ENCODE measurements around the gene SVOPL. TPM values are rescaled to one million over a fixed set of nuclear protein-coding genes. Genes with fewer than 3 reads are reported as not detected.
A peak's percentile ranks its signal among the peaks of the same experiment; 100 is the strongest.
"Not testable (repeated sequence)": the region's sequence is repeated elsewhere in the genome, so short reads cannot be mapped to it uniquely, and the experiment has no call there.

Gene SVOPL, protein sequence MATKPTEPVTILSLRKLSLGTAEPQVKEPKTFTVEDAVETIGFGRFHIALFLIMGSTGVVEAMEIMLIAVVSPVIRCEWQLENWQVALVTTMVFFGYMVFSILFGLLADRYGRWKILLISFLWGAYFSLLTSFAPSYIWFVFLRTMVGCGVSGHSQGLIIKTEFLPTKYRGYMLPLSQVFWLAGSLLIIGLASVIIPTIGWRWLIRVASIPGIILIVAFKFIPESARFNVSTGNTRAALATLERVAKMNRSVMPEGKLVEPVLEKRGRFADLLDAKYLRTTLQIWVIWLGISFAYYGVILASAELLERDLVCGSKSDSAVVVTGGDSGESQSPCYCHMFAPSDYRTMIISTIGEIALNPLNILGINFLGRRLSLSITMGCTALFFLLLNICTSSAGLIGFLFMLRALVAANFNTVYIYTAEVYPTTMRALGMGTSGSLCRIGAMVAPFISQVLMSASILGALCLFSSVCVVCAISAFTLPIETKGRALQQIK
- not detected in 2 replicates for total RNA-seq (2014; rRNA removed; shearing (Covaris generic))

DNA sequence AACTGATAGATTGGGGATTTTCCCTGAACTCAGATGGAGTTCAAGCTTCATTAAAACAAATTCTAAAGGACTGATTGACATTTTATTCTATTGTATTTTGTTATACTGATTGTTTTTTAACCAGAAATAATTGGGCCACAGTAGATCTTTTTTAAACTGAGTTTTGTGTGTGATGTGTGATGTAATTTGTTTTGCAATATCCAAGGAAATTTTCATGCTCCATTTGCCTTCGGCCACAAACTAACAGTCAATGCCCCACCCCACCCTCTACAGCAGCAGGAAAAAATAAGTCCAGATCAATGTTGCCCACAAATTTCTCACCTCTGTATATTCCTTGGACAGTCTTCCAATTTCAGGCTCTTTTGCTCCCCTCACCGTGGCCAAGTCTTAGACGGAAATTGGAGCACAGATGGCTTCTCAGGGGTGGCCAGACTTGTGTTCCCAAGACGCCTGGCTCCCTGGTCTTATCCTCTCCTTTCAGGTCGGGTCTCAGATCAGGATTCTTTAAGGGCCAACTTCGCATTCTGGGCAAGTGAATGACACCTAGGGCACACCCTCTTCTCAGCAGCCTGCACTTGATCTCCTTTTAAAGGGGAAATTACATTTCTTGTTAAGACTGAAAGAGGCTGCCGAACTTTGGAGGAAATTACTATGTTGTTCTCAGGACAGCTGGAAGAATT lies at the start of gene SVOPL:
Gene SVOPL, minus strand, starts transcription at position 506 of the 680 bp plus-strand sequence. CDS start 22,317 bp downstream, outside the sequence.
- DNase-seq (ENCODE audit: low spot score): no peak

DNA sequence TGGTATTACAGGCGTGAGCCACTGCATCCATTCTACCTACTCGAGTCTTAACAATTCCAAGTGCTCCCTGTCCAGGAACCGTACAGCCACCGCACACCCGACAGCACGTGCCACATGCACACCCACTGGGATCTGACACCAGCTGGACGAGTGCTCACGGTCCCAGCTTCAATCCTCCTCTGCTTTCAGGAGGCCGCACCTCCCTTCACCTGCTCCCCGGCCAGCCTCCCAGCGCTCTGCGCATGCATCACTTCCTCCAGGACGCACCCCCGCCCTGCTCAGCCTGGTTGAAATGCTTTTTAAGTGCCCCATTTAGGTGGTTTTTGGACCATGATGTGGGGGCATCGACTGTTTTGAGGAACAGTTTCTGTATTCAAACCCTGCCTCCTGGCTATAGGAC lies 49.3 kb upstream of the SVOPL start:
- DNase-seq (ENCODE audit: low spot score): no peak

DNA sequence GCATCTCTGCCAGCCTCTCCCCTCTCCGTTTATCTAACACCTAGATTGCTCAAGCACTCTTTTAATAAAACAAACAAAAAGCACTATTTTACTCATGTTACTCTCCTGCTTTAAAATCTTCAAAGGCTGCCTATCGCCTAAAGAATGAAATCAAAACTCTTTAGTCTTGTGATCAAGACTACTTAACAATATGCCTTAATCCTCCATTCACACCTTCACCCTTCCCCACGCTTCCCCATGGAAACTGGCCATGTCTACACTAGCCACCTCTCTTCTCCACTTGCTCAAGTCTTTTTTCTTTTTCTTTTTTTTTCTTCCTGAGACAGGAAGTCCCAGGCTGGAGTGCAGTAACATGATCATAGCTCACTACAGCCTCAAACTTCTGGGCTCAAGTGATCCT lies 48.8 kb upstream of the SVOPL start:
- DNase-seq (ENCODE audit: low spot score): no peak

DNA sequence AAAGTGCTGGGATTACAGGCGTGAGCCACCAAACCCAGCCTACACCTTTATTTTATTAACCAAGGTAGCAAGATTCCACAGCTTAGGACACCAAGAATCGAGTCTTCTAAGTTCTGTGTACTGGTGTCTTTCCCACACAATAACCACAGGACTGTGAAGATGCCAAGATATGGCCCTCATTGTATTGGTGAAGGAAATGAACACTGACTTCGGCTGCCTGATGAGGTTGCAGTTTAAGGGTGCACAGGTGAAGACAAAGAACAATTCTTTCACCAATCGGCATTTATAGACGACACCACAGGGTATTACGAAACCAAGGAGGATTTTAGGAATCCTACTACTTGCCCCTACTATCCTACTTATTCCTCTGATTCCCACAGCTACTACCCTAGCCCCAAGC lies 47.5 kb upstream of the SVOPL start:
- no peak for DNase-seq (ENCODE audit: low spot score)

DNA sequence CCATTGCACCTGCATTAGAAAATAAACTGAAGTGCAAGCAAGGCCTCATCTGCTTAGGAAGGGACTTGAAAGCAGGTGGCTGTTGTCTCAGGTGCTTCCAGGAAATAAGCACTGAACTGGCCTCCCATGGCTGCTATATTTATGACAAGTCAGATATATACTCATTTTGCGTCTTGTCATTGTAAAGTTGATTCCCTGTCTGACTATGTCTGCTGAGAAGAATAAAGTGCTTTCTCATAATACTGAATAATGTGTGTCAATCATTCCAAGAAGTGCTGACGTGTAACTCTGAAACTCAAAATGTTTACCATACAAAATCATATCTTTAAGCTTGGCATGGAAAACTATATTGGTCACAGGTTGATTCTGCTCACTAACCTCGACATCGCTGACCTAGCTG lies 44.9 kb upstream of the SVOPL start:
- DNase-seq (ENCODE audit: low spot score): no peak

DNA sequence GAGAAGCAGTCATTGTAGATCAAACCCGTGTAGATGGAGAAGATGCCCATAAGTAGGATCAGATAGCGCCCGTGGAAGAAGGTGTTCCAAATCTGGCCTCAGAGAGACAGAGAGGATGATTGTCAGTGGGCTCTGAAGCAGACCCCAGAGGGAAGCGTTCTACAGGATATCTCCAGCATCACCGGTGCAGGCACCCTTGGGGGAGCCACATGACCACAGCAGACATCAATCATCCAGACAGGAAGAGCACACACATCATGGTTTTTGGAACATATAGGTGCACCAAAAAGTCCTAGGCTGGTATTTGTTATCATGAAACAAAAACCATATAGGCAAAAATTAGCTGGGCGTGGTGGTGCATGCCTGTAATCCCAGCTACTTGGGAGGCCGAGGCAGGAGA lies 44.0 kb upstream of the SVOPL start:
- DNase-seq (ENCODE audit: low spot score): no peak

DNA sequence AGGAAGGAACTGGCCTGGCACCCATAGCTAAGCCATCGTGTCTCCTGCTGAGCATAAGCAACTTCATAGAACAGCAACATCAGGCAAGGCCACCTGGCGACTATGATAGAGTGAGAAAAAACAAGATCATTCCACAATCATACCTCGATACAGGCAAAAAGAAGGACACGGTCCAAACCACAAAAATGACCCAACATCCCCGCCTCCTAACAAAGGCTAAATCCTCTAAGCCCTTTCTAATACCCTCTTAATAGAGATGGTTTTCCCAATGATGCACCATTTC lies 40.2 kb upstream of the SVOPL start:
- DNase-seq (ENCODE audit: low spot score): no peak

DNA sequence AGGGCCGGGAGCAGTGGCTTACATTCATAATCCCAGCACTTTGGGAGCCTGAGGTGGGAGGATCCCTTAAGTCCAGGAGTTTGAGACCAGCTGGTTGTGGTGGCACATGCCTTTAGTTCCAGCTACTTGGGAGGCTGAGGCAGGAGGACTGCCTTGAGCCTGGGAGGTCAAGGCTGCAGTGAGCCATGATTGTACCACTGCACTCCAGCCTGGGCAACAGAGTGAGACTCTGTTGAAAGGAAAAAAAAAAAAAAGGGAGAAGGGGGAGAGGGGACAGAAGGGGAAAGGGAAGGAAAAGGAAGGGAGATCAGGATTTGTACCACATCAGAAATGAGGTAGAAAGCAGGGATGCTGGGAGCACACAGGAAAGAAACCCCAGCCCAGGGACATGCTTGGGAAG lies 38.7 kb upstream of the SVOPL start:
- DNase-seq (ENCODE audit: low spot score): no peak

DNA sequence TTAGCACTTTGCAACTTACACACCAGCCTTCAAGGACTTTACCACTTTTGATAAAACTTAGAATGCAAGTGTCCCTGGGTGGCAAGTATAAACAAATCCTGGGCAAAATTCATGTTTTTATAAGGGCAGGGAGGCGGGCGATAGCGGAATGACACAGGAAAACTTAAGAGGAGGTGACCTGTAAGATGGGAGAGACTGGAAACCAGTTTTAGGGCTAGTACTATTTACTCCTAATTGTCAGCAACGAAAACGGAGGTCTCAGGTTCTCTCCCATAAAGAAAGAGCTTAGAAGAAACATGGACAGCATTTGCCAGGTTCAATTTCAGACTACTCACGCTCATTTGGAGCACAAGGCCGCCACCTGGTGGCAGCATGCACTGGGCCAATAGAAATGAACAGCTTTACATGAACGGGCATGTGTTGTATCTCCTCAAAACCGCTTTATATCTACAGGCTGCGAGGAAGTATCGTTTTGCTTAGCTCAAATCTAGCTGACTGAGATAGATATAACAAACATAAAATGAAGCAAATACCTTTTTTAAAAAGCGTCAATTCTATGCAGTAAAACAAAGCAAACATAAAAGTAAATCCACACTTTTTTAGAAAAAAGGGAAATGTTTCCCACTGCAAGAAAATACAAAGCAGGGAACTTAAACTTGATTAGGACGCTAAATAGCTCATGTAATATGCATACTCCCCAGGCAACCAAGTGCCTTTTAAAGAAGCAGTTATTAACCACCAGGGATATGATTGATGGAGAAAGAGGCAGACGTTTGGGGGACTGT lies 37.6 kb upstream of the SVOPL start:
- peak; percentile 95 for DNase-seq (ENCODE audit: low spot score)

DNA sequence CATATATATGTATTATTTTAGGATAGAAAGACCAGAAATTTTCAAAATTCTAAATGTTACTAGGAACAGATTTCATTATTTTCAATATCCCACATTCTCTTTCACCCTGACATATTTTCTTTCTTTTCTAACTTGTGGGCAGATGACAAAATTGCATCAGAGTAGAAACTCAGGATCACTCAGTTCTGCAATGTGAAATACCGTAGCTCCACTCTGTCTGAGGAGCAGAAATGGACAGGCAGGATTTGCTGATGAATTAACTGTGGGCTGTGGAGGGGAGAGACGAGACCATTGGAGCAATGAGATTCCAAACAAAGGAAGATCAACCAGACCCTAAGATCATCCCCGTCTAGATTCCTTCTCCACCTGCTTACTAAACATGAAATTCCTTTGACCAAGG lies 37.0 kb upstream of the SVOPL start:
- DNase-seq (ENCODE audit: low spot score): no peak

DNA sequence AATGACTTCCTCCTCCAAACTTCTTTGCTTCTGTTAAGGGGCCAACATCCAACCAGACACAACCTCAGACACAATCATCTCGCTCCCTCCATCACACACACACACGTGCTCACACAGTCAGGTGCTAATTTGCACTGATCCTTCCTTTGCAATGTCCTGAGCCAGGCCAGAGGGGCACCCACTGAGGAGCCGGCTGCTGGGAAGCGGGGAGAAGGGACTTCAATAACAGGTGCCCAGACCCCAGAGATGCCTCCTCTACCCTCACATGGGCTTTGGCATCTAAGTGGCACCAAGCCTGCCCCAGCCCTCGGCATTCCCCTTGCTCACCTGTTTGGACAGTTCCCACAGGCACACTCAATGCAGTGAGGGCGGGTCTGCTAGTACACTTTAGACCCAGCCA lies 34.2 kb upstream of the SVOPL start:
- no peak for DNase-seq (ENCODE audit: low spot score)

DNA sequence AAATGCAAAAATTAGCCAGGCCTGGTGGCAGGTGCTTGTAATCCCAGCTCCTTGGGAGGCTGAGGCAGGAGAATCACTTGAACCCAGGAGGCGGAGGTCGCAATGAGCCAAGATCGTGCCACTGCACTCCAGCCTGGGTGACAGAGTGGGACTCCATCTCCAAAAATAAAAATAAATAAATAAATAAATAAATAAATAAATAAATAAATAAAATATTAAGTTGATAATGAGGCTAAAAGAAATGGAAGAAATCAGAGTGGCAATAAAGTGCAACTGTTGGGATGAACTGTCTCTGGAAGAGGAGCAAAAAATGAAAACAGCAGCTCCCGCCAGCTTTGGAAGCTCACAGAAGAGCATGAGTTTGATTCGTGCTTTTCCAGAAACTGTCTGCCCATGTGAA lies 30.6 kb upstream of the SVOPL start:
- DNase-seq (ENCODE audit: low spot score): not testable (repeated sequence)

DNA sequence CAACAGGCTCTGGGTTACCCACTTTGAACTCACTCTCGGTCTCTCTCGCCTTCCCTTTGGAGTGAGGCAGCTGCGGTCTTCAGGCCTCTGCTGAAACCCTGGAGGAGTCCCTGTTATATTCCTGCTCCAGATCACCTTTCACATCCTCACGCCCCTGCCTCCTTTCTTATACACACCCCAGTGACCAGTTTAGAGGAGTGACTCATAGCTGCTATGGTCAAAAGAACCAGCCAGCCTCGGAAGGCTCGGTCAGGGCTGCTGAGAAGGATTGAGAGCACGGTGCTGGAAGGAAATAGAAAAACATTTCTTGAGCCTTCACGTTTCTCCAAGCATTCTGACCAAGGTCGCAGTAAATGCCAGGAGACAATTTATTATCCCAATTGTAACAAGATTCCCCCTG lies 28.3 kb upstream of the SVOPL start:
- no peak for DNase-seq (ENCODE audit: low spot score)

DNA sequence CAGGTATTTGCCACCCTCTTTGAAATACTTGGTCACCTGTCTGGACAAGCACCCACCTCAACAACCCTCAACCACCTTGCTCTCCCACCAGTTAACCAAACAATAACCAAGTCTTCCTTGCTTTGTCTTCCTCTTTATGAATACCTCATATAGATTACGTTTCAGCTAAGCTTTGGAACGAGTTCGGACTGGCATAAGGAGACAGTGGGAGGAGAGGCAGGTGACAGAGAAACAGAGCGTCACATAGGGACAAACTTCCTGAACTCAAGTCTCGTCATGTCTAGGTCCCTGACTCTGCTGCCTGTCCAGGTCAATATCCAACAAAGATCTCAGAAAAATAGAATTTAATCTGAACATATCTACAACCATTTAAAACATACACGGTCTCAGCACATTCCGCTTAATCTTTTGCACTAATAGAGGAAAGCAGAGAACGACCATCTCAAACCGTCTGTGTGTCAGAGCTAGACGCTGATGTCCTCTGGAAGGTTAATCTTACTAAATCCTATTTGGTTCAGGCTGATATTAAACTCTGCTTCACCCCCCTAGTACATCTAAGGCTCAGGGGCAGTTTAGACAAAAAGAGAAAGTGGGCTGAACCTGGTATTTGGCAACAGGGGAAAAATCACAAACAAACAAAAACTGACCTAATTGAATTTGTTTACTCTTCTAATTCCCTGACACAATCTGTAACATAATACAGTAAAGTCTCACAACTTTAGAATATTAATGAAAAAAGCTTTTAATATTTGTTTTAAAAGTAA lies 26.4 kb upstream of the SVOPL start:
- no peak for DNase-seq (ENCODE audit: low spot score)

DNA sequence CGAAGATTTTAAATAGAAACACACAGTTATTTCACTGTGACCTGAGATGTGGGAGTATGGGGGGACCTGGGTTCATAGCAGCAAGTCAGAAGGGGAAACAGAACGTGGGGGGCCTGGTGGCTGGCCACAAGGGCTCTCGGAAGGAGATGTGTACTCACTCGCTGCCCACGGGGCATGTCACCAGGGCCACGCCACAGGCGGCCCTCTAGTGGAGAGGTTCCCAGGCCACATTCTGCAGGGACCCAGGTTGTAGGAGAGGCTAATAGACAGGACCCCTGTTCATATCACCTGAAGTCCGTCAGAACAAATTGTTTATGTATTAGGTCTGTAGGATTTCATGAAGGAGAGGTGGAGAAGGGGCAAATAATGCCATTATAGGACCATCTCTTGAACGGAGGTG lies 25.1 kb upstream of the SVOPL start:
- no peak for DNase-seq (ENCODE audit: low spot score)

DNA sequence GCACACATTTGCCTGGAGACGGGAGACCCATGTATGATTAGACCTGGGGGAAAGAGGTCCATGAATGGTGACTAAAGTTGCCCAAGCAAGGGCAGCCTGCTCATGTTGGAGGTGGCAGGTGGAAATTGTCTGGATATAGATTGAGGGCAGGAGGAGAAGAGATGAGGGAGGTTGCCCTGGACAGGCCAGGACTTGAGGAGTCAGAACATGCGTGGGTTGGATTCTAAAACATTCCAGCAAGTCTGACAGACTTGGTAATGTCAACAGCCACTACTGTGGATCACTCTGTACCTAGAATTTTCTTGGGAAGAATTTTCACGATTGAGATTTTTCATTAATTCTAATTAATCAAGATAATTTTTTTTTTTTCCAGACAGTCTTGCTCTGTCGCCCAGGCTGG lies 19.1 kb upstream of the SVOPL start:
- no peak for DNase-seq (ENCODE audit: low spot score)

DNA sequence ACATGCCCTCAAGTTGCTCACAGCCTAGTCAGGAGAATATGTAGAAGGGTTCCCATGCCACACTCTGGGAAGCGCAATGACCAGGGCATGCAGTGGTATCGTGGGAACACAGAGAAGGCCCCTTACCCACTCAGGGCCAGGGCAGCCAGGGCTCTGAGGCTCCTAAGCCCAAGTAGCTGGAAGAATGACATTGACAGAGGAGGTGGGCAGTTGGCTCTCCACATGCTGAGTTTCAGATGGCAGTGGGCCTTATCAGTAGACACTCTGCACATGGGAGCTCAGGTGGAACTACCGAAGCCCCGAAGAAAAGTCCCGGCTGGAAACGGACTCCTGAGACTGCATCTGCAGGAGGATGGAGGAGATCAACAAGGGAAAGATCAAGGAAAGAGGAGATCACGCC lies 15.7 kb upstream of the SVOPL start:
- DNase-seq (ENCODE audit: low spot score): no peak

DNA sequence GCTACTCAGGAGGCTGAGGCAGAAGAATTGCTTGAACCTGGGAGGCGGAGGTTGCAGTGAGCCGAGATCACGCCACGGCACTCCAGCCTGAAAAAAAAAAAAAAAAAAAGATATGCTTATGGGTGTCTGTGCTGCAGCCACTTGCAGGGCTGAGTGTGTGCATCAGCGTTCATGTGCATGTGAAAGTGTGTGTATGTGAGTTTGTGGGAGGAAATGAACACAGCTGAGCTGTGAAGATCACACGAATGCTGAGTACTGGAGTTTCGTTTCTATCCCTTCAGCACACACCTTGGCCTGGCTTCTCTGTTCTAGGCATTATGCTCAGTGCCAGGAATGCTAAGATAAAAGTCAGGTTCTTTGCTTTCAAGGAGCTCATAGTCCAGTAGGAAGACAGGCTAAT lies 12.0 kb upstream of the SVOPL start:
- DNase-seq (ENCODE audit: low spot score): no peak

DNA sequence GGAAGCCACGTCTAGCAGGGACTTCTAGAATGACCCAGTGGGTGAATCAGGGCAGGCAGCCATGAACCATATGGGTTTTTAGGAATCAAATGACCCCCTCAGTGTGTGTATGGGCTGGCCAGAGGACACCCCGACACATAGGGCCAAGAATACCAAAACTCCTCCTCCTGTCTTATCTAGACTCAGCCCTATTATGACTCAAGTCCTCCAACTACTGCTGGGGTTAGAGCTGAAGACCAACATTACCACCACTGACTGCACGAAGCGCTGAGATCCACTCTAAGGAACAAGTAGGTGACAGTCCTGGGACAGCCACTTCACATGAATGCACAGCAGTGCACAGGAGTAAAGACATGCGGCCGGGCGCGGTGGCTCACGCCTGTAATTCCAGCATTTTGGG lies 11.5 kb upstream of the SVOPL start:
- DNase-seq (ENCODE audit: low spot score): no peak

DNA sequence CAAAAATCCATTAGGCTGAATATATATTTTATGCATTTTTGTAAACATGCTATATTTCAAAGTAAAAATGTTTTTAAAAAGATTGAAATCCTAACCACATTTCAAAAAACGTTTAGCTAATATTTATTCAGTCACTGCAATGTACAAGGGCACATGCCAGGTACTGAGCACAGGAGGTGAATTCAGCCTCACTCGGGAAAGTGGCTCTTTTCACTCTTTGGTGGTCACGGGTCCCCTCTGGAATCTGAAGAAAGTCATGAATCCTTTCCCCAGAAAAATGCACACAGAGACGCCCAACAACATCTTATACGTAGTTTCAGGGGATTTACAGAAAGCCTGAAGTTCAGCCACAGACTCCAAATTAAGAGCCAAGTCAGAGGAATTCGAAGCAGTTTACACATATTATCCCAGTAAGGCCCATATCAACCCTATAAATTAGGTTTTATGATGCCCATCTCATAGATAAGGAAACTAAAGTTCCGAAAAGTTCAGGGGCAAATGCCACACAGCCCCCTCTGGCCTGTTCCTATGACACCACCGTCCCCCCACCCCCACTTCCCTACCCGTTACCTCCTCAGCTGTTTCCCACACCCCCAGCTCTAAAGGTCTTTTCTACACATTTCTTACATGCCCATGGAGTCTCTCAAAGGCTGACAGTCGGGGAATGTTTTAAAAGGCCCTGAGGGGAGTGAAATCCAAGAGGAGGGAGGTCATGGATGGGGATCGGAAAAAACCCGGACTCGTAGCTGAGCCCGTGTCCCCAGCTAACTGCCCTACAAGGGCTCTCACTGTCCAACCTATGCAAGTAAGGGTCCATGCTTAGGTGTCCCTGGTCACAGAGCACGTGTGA lies 9.6 kb upstream of the SVOPL start:
- no peak for DNase-seq (ENCODE audit: low spot score)

DNA sequence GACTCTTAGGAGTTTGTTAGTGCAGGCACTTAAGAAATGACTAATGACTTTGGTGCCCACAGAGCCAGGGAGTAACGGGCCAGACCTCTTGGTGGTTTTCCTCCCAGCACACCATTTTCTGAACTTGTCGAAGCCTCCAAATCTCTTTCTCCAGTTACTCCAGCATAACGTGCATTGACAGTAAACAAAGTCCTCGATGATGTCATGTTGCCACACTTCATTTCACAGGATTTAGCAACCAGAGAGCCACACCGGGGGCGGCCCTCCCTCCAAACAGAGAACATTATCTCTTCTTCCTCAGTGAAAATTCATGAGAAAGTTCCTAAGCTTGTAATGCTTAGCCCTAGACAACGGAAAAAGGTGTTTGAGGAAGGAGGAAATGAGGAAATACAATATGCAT lies 4.0 kb upstream of the SVOPL start:
- DNase-seq (ENCODE audit: low spot score): no peak

All from HT-29 (cell line).